ENCODE measurements around the gene ZNF888.
"Not testable (repeated sequence)": the region's sequence is repeated elsewhere in the genome, so short reads cannot be mapped to it uniquely, and the experiment has no call there.

Gene ZNF888

GRCh38 chr19:52922841-52923777 lies at the start of gene ZNF888:
TSS of gene ZNF888 (minus strand) at chr19:52923428. CDS start at chr19:52917873, 5,555 bp downstream.
- DNase-seq (ENCODE audit: low read depth in 1 of 2, low spot score in 1 of 2) = peak; percentile 70 to 72

GRCh38 chr19:52967772-52968171 lies 44.5 kb upstream of the ZNF888 start:
- DNase-seq (ENCODE audit: low read depth in 1 of 2, low spot score in 1 of 2) = no peak

GRCh38 chr19:52963247-52963618 lies 40.0 kb upstream of the ZNF888 start:
- no peak for DNase-seq (ENCODE audit: low read depth in 1 of 2, low spot score in 1 of 2)

GRCh38 chr19:52962394-52963246 lies 39.4 kb upstream of the ZNF888 start, which contains the start of gene ZNF816:
TSS of gene ZNF816 (minus strand) at chr19:52962881. CDS start at chr19:52956089, 6,792 bp downstream.
- peak; percentile 96 to 98 for DNase-seq (ENCODE audit: low read depth in 1 of 2, low spot score in 1 of 2)

GRCh38 chr19:52961981-52962380 lies 38.8 kb upstream of the ZNF888 start:
- DNase-seq (ENCODE audit: low read depth in 1 of 2, low spot score in 1 of 2) = no peak

- no peak for DNase-seq (ENCODE audit: low read depth in 1 of 2, low spot score in 1 of 2)
Observed at GRCh38 chr19:52959613-52960295, 36.5 kb upstream of the ZNF888 start.

GRCh38 chr19:52957591-52957990 lies 34.4 kb upstream of the ZNF888 start:
- no peak for DNase-seq (ENCODE audit: low read depth in 1 of 2, low spot score in 1 of 2)

- no peak for DNase-seq (ENCODE audit: low read depth in 1 of 2, low spot score in 1 of 2)
Observed at GRCh38 chr19:52956917-52957316, 33.7 kb upstream of the ZNF888 start.

GRCh38 chr19:52949422-52949821 lies 26.2 kb upstream of the ZNF888 start:
- DNase-seq (ENCODE audit: low read depth in 1 of 2, low spot score in 1 of 2) = no peak

GRCh38 chr19:52948025-52948770 lies 25.0 kb upstream of the ZNF888 start:
- DNase-seq (ENCODE audit: low read depth in 1 of 2, low spot score in 1 of 2) = no peak

- DNase-seq (ENCODE audit: low read depth in 1 of 2, low spot score in 1 of 2) = no peak
Observed at GRCh38 chr19:52946322-52947310, 23.4 kb upstream of the ZNF888 start.

GRCh38 chr19:52945652-52946321 lies 22.6 kb upstream of the ZNF888 start:
- no peak for DNase-seq (ENCODE audit: low read depth in 1 of 2, low spot score in 1 of 2)

- not testable (repeated sequence) for DNase-seq (ENCODE audit: low read depth in 1 of 2, low spot score in 1 of 2)
Observed at GRCh38 chr19:52944703-52945493, 21.7 kb upstream of the ZNF888 start.

- DNase-seq (ENCODE audit: low read depth in 1 of 2, low spot score in 1 of 2) = no peak
Observed at GRCh38 chr19:52943884-52944643, 20.8 kb upstream of the ZNF888 start.

GRCh38 chr19:52943134-52943883 lies 20.1 kb upstream of the ZNF888 start:
- DNase-seq (ENCODE audit: low read depth in 1 of 2, low spot score in 1 of 2) = no peak

GRCh38 chr19:52942386-52943133 lies 19.3 kb upstream of the ZNF888 start:
- DNase-seq (ENCODE audit: low read depth in 1 of 2, low spot score in 1 of 2) = peak; percentile 86 to 89

All from activated CD4-positive, alpha-beta T cell treated with anti-CD3 and anti-CD28 coated beads, Interleukin-2, amount 50 U/mL, for 24 hours (primary cell).